ENCODE data around the gene IL34.

DNA sequence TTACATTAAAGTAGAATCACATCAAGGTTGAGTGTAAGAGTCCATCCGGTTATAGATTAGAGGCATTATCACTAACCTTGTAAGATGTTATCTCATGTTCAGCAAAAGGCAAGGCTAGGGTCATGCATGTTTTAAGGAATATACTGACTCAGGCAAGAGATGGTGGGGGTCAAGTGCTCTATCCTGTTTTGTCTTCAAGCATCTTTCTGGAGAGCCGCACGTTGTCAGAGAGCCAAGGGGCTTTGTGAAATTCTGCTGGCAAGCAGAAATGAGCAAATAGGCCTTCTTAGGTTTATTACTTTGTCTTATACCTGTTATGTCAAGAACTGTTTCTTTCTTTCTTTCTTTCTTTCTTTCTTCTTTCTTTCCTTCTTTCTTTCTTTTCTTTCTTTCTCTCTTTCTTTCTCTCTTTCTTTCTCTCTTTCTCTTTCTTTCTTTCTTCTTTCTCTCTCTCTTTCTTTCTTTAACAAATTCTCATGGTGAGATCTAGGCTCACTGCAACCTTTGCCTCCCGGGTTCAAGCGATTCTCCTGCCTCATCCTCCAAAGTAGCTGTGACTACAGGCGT is 47.3 kb upstream of the IL34 start:
- TF ChIP-seq CTCF (IDR thresholded peaks at IDR 0.05; ENCODE audit: low read depth, low read length) (no peak), EZH2phosphoT487 (IDR thresholded peaks at IDR 0.05; ENCODE audit: low read depth) (no peak)
